Stimulated activated effector memory CD8-positive, alpha-beta T cell treated with anti-CD3 and anti-CD28 coated beads, Interleukin-12 subunit alpha, Interleukin-12 subunit beta, amount 100 ng/mL, for 72 hours (primary cell): ENCODE measurements around the gene DHH.

ENCODE experiments used
- ATAC-seq: fragments of 150-1000 bp; cut with Tn5 transposase; 2 replicates; pipeline ENCODE4 v1.10.0; 2021
- DNase-seq, 2 donors: peaks; one replicate each; pipeline ENCODE4 v3.0.0; 2021 to 2022; ENCODE audit warnings: low spot score in 2 of 2
- H3K27ac Mint-ChIP-seq: one replicate; pipeline ENCODE4 v1.8.0; 2022; ENCODE audit warnings: mild to moderate bottlenecking, mixed read lengths
- H3K36me3 Mint-ChIP-seq: one replicate; pipeline ENCODE4 v1.8.0; 2022; ENCODE audit warnings: mild to moderate bottlenecking, mixed read lengths
- H3K4me1 Mint-ChIP-seq: one replicate; pipeline ENCODE4 v1.8.0; 2022; ENCODE audit warnings: mixed read lengths
- H3K4me3 Mint-ChIP-seq: one replicate; pipeline ENCODE4 v1.8.0; 2022; ENCODE audit warnings: mild to moderate bottlenecking, mixed read lengths
- H3K9me3 Mint-ChIP-seq: one replicate; pipeline ENCODE4 v1.8.0; 2022; ENCODE audit warnings: mixed read lengths

DHH gene

DNA sequence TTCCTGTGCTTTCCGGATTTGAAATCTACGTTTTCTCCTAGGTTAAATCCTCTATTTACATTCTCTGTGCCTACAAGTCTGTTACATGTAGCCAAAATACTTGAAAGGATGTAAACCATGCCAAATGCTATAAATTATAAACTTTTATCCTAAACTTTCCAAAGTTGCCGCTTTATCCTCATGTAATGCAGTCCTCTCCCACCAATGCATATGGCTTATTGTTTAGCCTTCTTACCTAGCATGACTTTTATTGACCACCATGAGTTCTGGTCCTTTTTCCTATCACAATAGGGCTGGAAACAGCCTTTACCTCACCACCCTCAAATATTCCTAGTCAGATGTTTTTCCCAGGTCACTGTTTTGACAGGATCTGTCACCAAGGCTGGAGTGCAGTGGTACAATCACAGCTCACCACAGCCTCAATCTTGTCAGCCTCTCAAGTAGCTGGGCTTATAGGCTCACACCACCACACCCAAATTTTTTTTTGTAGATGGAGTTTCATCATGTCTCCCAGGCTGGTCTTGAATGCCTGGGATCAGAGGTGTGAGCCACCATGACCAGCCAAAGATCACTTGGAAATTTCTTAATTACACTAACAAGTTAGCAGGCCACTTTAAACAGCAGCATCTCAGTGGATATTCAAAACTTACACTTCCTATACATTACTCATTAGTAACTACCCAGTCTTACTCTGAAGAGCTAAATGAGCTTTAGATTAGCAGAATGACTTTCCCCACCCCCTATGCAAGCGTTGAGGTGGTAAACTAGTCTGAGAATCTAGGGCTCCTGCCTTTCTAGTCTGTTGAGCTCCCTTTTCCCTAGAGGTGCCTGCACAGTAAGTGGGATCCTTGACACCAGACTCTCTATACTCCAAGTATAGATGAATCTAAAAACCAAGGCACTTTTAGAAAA, 32.5 kb upstream of the DHH start:
- Mint-ChIP-seq H3K4me3 (peak overlapping the region; percentile 27), H3K4me1 (peaks cover 42% of the 10 kb centered on the region), H3K27ac (peak overlapping the region; percentile 100), H3K9me3 (no peaks in the 10 kb centered on the region), H3K36me3 (peaks cover 63% of the 10 kb centered on the region)
- DNase-seq, result no peak
- ATAC-seq, result no peak

DNA sequence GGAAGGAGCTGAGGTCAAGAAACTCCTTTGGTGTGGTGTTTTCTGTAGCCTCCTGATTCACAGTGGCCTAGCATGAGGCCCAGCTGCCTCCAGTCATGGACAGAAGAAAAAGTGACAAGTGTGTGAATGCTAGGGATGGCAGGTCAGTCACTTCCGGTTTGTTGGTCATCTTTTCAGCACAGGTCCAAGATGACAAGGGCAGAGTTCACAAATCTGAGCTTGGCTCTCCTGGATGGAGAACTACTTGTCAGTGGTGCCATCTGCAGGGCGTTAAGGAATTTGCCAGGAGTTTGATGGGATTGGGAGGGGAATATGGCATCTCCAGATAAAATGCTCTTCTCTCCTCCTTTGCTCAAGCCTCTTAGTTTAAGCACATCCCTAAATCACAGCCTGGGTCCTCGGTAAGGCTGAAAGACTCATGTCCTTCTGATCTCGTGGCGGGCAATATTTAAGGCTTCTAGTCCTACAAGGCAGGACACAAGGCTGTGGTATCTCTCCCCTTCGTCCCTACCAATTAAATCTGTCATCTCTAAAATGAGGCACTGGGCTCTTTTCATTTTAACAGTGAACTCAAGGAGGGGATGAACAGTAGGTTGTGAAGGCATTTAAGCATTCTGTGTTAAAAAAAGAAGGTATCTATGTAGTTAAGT, 26.6 kb upstream of the DHH start:
- no peak for DNase-seq

DNA sequence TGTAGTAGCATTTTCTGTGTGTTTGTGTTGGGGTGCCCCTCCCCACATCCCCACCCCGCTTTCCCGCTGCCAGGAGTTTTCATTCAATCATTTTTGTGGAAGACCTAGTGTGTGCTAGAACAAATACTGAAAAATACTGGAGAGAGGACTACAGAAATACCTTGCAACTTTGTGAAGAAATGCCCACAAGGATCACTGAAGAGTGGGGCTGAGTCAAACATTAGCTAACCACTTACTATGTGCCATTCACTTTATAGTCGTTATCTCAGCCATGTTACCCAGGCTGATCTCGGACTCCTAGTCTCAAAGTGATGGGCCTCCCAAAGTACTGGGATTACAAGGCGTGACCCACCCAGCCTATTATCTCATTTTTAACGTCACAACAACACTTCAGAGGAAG, 16.6 kb upstream of the DHH start:
- Mint-ChIP-seq H3K27ac (peak overlapping the region; percentile 97), H3K4me1 (peaks cover 32% of the 10 kb centered on the region), H3K4me3 (peak overlapping the region; percentile 98), H3K9me3 (no peaks in the 10 kb centered on the region), H3K36me3 (peaks cover 9% of the 10 kb centered on the region)
- ATAC-seq (peak; percentile 54), DNase-seq (no peak)

More for the DNA sequence above, 26.6 kb upstream of the DHH start:
- Mint-ChIP-seq H3K4me1 (no peaks in the 10 kb centered on the region), H3K27ac (no peak overlapping the region), H3K36me3 (peaks cover 7% of the 10 kb centered on the region), H3K4me3 (no peak overlapping the region), H3K9me3 (no peaks in the 10 kb centered on the region)
- ATAC-seq, result no peak

DNA sequence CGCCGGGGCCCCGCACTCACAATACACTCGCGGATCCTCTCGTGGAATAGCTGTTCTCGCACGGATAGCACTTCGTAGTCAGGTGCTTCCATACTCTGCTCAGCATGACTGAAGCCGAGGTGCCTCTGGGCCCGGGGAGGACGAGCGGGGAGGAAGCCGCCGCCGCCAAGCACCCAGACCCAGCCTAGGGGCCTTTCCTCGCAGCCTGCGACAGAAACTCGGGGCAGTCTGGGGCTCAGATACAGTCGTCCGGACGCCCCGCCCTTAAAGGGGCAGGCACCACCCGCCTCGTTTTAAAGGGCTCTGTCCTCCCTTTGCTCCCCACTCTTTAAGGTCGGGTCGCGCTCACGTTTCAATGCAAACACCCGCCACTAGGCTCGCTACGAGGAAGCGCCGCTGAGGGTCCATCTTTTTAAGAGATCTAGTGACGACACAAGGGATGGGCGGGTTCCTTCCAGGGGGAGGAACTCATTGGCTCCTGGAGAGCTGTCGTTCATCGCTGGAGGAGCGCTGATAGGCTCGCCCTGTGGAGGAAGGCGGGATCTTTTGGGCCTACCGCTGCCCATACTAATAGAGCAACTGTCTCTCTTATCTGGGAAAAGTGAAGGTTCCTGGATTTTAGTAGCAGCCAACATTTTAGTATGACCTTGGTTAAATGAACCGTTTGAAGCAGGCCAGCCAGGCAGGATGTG, 16.0 kb upstream of the DHH start, which contains the start of gene LMBR1L:
Gene LMBR1L, minus strand, starts transcription at position 384 of the 692 bp plus-strand sequence. Its CDS starts 292 bp downstream, at position 92.
- H3K9me3 Mint-ChIP-seq, result no peaks in the 10 kb centered on the region
- DNase-seq, result peak; percentile 80 to 96
- peaks cover 12% of the 10 kb centered on the region for H3K36me3 Mint-ChIP-seq
- peak; percentile 99 for ATAC-seq
- H3K4me1 Mint-ChIP-seq, result peaks cover 32% of the 10 kb centered on the region
- peak within 1 kb of the TSS; percentile 97 for H3K27ac Mint-ChIP-seq
- peak within 1 kb of the TSS; percentile 98 for H3K4me3 Mint-ChIP-seq

DNA sequence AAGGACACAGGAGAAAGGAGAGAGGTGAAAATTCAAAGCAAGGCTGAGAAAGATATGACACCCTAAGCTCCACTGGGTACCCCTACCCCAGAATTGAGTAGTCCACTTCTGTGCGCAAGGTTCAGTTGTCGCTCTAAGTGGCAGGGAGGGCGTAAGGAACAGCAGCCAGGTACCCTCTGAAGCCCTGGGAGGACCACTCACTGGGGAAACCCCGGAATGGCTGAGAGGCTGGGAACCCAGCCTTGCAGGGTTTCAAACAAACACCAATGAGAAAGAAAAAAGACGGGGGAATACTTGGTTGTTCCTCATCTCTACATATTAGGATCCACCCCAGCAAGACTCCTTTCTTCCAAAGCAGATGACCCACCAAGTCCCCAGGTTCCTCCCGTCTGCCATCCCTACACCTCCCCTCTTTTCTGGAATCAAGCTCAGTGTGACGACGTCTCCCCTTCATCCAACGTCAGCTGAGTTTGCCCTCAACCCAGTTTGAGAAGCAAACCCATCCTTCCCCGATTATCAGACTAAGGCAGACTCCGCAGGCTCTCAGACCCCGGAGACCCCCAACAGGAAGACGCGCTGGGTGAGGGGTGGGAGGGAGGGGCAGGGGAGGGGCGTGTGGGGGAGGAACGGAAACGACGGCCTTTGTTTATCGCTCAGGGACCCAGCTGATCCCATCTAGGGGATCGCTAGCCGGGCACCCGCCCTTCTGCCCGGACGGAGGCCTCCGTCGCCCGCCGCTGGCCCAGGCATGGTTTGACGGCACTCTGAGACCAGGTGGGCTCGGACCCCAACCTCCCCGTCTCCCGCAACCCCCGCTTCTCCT, 15.3 kb upstream of the DHH start:
- ATAC-seq (no peak), DNase-seq (no peak)
- no peaks in the 10 kb centered on the region for H3K9me3 Mint-ChIP-seq
- H3K36me3 Mint-ChIP-seq, result peaks cover 18% of the 10 kb centered on the region
- peak overlapping the region; percentile 98 for H3K4me3 Mint-ChIP-seq
- peak overlapping the region; percentile 97 for H3K27ac Mint-ChIP-seq
- H3K4me1 Mint-ChIP-seq, result peaks cover 32% of the 10 kb centered on the region

DNA sequence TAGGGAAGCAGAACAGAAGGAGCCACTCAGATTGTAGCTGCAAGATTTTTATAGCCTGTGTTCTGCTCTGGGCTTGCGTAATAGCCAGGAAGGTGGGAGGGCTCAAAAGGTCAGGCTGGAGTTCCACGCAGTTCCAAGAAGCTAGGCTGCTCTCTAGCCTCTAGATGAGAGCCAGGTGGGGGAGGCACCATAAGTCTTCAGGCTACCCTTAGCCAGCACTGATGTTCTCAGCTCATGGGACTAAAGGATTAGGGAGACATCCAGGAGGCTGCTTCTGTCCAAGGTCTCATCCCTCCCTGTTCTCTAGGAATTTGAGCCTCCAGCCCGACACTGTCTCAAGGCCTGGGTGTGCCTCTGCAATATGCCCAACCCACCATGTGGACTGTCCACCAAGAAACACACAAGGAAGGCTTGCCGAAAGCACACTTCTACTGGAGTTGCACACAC, 14.4 kb upstream of the DHH start:
- Mint-ChIP-seq H3K4me1 (peaks cover 32% of the 10 kb centered on the region), H3K36me3 (peaks cover 26% of the 10 kb centered on the region), H3K27ac (peak overlapping the region; percentile 97), H3K9me3 (no peaks in the 10 kb centered on the region), H3K4me3 (peak overlapping the region; percentile 98)
- ATAC-seq (no peak), DNase-seq (no peak)

DNA sequence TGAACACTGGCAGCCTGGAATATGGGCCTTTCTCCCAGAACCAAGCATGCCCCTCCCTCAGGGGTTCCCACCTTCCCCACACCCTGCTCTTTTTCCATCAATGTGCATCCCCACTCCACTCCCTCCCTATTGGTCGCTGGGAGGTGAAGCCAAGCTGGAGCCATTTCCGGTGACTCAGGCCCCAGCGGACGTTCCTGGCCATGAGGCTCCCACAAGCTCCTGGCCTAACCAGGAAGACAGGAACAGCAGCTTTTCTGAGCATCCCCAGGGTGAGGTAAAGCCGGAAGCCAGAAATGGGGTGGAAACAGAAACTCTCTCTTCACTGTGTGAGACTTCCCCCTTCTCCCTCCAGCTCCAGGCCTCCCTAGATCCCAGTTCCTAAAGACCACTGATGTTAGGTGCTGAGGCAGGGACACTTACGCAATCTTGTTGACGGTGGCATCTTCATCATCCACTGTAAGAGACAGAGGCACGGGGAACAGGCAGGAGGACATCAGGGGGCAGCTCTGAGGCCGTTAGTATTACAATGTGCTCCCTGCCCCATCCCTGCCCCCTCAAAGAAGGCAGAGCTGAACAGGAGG, 11.0 kb upstream of the DHH start:
- Mint-ChIP-seq H3K36me3 (peaks cover 47% of the 10 kb centered on the region), H3K9me3 (no peaks in the 10 kb centered on the region), H3K4me3 (no peak overlapping the region), H3K27ac (no peak overlapping the region), H3K4me1 (peaks cover 25% of the 10 kb centered on the region)
- DNase-seq (no peak), ATAC-seq (no peak)

DNA sequence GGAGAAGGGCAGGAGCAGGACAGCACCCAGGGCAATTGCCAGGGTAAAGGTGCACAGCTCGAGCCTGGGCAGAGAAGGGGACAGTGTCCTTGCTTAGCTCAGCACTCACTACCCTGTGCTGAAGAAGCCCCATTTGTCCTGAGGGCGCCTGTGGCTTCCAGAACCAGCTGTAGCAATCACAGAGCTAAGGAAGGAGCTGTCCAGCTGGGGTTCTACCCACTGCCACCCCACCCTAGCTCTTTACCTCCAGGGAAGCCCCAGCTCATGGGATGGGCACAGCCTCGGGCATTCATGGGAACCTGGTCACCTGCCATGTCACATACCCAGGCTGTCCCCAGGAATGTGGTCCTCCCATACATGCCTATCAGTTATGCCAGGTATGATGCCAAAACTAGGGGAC, 10.2 kb upstream of the DHH start:
- Mint-ChIP-seq H3K4me3 (no peak overlapping the region), H3K27ac (no peak overlapping the region), H3K4me1 (peaks cover 22% of the 10 kb centered on the region), H3K9me3 (no peaks in the 10 kb centered on the region), H3K36me3 (peaks cover 54% of the 10 kb centered on the region)
- ATAC-seq (no peak), DNase-seq (no peak)

DNA sequence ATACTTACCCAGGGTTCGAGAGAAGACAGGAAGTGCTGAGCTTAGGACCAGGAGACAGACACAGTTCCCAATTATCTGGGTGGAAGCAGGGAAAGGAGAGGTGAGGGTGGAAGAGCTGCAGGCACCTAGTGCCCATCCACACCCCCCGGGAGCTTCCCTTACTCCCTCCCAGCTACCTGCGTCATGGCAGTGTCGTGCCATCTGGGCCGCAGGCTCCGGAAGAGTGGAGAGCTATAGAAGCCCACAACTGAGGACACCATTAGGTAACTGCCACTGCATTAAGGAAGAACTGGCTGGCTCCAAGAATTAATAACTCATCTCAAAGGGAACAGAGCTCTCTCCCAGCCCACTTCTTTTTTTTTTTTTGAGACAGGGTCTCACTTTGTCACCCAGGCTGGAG, 5.8 kb upstream of the DHH start:
- Mint-ChIP-seq H3K4me3 (no peak overlapping the region), H3K4me1 (no peaks in the 10 kb centered on the region), H3K36me3 (peaks cover 70% of the 10 kb centered on the region), H3K9me3 (no peaks in the 10 kb centered on the region), H3K27ac (no peak overlapping the region)
- DNase-seq (no peak), ATAC-seq (no peak)

DNA sequence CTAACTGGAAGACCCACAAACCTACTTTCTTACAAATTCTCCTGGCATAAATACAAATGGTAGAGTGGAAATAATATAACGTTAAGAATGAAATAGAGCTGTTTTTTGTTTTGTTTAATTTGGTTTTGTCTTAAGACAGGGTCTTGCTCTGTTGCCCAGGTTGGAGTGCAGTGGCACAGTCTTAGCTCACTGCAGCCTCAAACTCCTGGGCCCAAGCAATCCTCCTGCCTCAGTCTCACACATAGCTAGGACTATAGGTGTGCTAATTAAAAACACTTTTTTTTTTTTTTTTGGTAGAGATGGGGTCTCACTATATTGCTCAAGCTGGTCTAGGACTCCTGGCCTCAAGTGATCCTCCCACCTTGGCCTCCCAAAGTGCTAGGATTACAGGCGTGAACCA, 4.1 kb upstream of the DHH start:
- no peak overlapping the region for H3K27ac Mint-ChIP-seq
- DNase-seq (no peak), ATAC-seq (no peak)
- peaks cover 8% of the 10 kb centered on the region for H3K4me1 Mint-ChIP-seq
- peaks cover 56% of the 10 kb centered on the region for H3K36me3 Mint-ChIP-seq
- no peaks in the 10 kb centered on the region for H3K9me3 Mint-ChIP-seq
- no peak overlapping the region for H3K4me3 Mint-ChIP-seq

DNA sequence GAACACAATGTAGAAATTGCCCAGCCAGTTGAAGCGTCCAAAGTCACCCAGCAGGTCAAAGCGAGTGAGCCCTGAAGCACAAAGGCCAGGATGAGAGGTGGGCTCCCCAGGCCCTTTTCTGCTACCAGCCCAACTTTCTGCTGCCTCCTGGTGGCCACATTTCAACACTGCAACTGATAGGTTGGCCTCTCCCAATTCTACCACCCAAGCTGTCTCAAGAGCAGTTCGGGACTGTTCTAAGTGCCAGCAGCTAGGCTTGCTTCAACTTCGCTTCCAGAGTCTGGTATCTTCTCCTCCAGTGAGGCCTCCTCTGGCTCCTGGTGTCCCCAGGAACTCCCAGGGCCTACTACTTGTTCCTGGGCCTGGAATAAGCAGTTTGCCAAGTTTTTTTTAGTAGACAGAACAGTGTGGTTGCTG, 3.4 kb upstream of the DHH start:
- Mint-ChIP-seq H3K27ac (no peak overlapping the region), H3K4me1 (peaks cover 11% of the 10 kb centered on the region), H3K4me3 (no peak overlapping the region), H3K9me3 (no peaks in the 10 kb centered on the region), H3K36me3 (peaks cover 52% of the 10 kb centered on the region)
- DNase-seq, result peak; percentile 48 to 78
- peak; percentile 59 for ATAC-seq

DNA sequence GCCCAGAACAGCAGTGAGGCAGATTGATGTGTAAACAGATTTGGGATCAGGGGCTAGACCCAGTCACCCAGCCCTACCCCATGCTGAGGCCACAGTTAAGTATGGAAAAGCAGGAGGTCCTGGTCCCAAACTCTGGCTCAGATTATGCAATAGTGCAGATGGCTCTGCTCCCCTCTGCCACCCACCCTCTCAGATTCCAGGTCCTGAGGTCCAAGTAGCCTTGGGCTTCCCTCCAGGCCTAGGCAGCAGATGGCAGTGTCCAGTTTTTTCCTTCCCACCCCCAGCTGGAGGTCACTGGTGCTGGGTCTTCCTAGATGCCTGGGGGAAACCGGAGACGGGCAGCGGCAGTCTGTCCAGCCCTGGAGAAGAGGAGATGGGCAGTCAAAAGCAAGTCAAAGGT, 2.8 kb upstream of the DHH start:
- H3K36me3 Mint-ChIP-seq, result peaks cover 52% of the 10 kb centered on the region
- DNase-seq (no peak), ATAC-seq (no peak)
- no peak overlapping the region for H3K4me3 Mint-ChIP-seq
- H3K4me1 Mint-ChIP-seq, result peaks cover 12% of the 10 kb centered on the region
- H3K27ac Mint-ChIP-seq, result no peak overlapping the region
- no peaks in the 10 kb centered on the region for H3K9me3 Mint-ChIP-seq

DNA sequence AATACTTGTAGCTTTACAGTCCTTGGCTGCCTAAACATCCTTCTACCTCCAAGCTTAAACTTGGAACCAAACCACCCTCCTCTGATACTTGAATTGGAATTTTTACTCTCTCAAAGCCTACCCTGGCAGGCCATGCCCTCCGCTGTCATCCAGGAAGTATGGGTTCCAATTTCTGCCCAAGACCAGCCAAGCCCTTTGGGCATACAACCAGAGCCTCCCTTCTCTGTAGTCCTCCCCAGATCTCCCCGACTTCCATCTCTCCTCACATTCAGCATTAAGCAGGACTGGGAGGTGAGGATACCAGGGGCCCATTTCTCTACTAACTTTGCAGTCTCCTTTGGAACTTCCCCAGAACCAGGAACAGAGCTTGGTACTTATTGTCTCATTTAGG, 369 bp upstream of the DHH start:
- H3K36me3 Mint-ChIP-seq, result peaks cover 32% of the 10 kb centered on the region
- H3K9me3 Mint-ChIP-seq, result no peaks in the 10 kb centered on the region
- peaks cover 33% of the 10 kb centered on the region for H3K4me1 Mint-ChIP-seq
- H3K4me3 Mint-ChIP-seq, result peak overlapping the region; percentile 9
- no peak for DNase-seq
- no peak for ATAC-seq
- no peak overlapping the region for H3K27ac Mint-ChIP-seq

DNA sequence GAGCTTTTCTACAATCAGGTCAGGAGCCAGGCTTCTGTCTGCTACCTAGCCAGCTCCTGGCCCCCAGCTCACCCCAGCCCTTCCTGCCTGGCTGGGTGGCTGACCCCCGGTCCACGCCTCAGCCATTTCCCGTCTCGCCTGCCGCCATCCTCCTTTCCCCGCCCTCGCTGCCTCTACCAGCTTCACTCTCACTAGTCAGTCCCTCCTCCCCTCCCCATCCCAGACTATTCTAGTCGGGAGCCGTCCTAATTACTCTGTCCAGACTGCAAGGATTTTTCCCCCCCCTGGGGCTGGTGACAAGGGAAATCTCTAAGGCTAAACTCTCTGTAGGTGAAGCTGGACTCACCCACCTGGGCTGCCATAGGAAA, 825 bp downstream of the DHH start:
- peaks cover 41% of the 10 kb centered on the region for H3K4me1 Mint-ChIP-seq
- DNase-seq (no peak), ATAC-seq (no peak)
- H3K9me3 Mint-ChIP-seq, result no peaks in the 10 kb centered on the region
- H3K27ac Mint-ChIP-seq, result no peak overlapping the region
- H3K4me3 Mint-ChIP-seq, result peak overlapping the region; percentile 9
- H3K36me3 Mint-ChIP-seq, result peaks cover 20% of the 10 kb centered on the region
